Activated CD4-positive, alpha-beta memory T cell treated with anti-CD3 and anti-CD28 coated beads, Interleukin-2, amount 10 ng/mL, durations not matched to agents 7 days and 5 days (primary cell): ENCODE results near the gene GNAT3. TPM values are rescaled to one million over a fixed set of nuclear protein-coding genes. Genes with fewer than 3 reads are reported as not detected.

ENCODE experiments used
- CTCF ChIA-PET: fragments of 350-600 bp; sonication (Branson Sonifier 250); formaldehyde crosslinking; loops from one replicate; lab custom pipeline; 2021; ENCODE audit warnings: antibody characterized with exemption, inconsistent platforms; lab: Charles Lee
- POLR2A ChIA-PET: fragments of 350-600 bp; sonication (Branson Sonifier 250); formaldehyde crosslinking; loops from one replicate; lab custom pipeline; 2021; ENCODE audit warnings: antibody characterized with exemption; lab: Charles Lee
- DNase-seq: peaks from one replicate; pipeline ENCODE4 v3.0.0-alpha.2; 2020
- H3K27ac Mint-ChIP-seq: one replicate; pipeline ENCODE4 v1.8.0; 2021; ENCODE audit warnings: mild to moderate bottlenecking, mixed read lengths
- H3K27me3 Mint-ChIP-seq: one replicate; pipeline ENCODE4 v1.8.0; 2021; ENCODE audit warnings: mixed read lengths
- H3K36me3 Mint-ChIP-seq: one replicate; pipeline ENCODE4 v1.8.0; 2021; ENCODE audit warnings: low read depth, mixed read lengths
- H3K4me1 Mint-ChIP-seq: one replicate; pipeline ENCODE4 v1.8.0; 2021; ENCODE audit warnings: mixed read lengths
- H3K4me3 Mint-ChIP-seq: one replicate; pipeline ENCODE4 v1.8.0; 2021; ENCODE audit warnings: mild to moderate bottlenecking, mixed read lengths
- H3K9me3 Mint-ChIP-seq: one replicate; pipeline ENCODE4 v1.8.0; 2021; ENCODE audit warnings: mixed read lengths
- total RNA-seq, 2 experiments: library from RNA; stranded (reverse); gene quantifications; one replicate each; pipeline ENCODE4 v1.2.3, GENCODE V29; 2021

The GNAT3 gene
- total RNA-seq, 2 experiments from 2014 or later: not detected

DNA sequence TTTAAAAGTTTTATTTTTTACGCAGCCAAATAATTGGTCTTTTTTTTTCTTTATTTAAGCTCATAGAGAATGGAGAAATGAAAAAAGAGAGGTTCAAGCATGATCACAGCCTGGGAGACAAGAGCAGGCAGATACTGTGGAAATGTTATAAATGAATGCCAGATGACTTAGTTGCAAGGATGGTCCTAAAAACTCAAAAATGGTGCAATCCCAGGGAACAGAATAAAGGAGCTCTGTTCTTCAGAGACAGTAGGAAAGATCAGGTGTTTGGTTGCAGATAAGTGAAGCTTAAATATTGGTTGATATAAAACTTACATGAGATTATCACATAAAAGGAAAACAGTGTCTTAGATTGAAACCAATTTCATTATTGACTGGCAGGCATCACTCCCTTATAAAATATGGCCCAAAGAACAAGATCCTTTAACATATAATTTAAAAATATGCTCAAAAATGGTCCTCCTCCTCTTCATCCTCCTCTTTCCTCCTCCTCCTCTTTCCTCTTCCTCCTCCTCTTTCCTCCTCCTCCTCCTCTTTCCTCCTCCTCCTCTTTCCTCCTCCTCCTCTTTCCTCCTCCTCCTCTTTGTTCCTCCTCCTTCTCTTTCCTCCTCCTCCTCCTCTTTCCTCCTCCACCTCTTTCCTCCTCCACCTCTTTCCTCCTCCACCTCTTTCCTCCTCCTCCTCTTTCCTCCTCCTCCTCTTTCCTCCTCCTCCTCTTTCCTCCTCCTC is 18.6 kb downstream of the GNAT3 start:
- ChIA-PET POLR2A (no interaction called here), CTCF (no interaction called here)
- Mint-ChIP-seq H3K36me3 (no peaks in the 10 kb centered on the region), H3K4me1 (no peaks in the 10 kb centered on the region), H3K27me3 (no peaks in the 10 kb centered on the region), H3K9me3 (peaks cover 4% of the 10 kb centered on the region), H3K4me3 (no peak overlapping the region), H3K27ac (no peak overlapping the region)
- DNase-seq: no peak

DNA sequence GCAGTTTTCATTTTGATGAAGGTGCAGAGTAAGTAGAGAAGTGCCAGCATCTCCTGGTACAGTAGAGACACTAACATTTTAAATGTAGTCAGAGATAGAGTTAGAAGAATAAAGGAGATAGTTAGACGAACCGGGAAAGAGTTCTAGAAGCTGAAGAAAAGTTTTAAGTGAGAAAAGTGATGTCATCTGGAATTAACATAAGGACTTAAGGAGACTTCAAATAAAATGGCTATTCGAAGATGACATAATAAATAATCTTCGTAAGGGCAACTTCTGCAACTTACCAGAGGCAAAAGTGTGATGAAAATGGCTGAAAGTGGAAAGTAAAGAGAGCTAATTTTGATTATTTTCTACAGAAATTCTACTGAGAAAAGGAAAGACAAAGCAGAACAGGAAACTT is 20.4 kb downstream of the GNAT3 start:
- no peaks in the 10 kb centered on the region for H3K9me3 Mint-ChIP-seq
- H3K36me3 Mint-ChIP-seq: no peaks in the 10 kb centered on the region
- no peaks in the 10 kb centered on the region for H3K4me1 Mint-ChIP-seq
- no peak overlapping the region for H3K27ac Mint-ChIP-seq
- CTCF ChIA-PET: no interaction called here
- H3K4me3 Mint-ChIP-seq: no peak overlapping the region
- POLR2A ChIA-PET: no interaction called here
- no peak for DNase-seq
- H3K27me3 Mint-ChIP-seq: no peaks in the 10 kb centered on the region

DNA sequence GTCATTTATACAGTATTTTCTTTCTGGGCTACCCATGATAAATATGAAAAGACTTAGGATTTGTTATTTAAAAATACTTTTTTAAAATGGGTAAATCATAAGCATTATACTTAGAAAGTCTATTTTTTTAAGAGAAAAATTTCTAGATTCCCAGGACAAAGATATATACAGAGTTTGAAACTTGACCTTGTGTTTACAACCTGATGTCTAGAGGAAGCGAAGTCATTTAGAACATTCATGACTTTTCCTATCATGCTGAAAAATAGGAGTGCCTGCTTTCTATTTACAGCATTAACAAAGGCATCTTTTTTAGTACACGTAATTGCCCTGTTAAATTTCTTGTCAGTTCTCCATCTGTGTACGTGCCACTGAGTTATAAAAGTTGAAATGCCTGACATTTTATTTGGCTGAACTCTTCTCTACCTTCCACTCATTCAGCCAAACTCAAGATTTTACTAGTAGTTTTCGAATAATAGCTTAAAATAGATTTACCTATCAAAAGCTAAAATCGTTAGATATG is 23.0 kb downstream of the GNAT3 start:
- no peaks in the 10 kb centered on the region for H3K4me1 Mint-ChIP-seq
- DNase-seq: no peak
- POLR2A ChIA-PET: no interaction called here
- H3K4me3 Mint-ChIP-seq: no peak overlapping the region
- no peaks in the 10 kb centered on the region for H3K36me3 Mint-ChIP-seq
- CTCF ChIA-PET: no interaction called here
- no peak overlapping the region for H3K27ac Mint-ChIP-seq
- H3K9me3 Mint-ChIP-seq: no peaks in the 10 kb centered on the region
- H3K27me3 Mint-ChIP-seq: no peaks in the 10 kb centered on the region

DNA sequence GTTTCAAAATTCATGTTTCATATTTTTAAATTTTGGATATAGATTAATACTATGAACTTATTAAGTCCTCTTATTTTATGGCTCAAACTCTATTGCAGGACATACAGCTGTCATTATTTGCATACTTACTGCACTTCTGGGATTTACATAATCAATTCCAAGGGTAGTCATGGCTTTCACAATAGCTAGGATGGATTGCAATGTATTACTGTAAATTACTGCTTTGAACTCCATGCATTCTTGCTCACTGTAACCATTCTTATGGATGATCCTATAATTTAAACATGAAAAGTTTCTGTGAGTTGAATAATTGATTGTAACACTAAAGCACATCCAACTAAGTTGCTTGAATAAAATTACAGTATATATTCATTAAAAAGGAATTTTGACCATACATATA is 23.5 kb downstream of the GNAT3 start:
- Mint-ChIP-seq H3K9me3 (no peaks in the 10 kb centered on the region), H3K4me3 (no peak overlapping the region), H3K27ac (no peak overlapping the region), H3K4me1 (no peaks in the 10 kb centered on the region), H3K36me3 (no peaks in the 10 kb centered on the region), H3K27me3 (no peaks in the 10 kb centered on the region)
- DNase-seq: no peak
- CTCF ChIA-PET: no interaction called here
- POLR2A ChIA-PET: no interaction called here

DNA sequence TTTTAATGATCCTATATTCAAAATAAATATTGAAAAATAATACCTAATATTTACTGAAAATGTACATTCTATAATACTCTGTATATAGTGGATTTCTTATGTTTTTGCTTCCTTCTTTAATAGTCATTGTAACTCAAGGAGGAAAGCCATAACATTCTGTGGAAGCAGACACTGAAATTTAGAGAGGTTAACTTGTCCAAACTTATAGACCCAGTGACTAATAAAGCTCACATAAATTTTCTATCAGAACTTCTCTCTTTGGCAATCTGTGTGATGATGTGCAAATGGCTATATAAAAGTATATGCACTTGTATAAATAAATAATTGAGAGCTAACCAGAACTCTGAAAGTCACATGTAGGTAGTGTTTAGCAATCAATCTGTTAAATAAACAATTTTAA is 26.1 kb downstream of the GNAT3 start:
- ChIA-PET POLR2A (no interaction called here), CTCF (no interaction called here)
- no peaks in the 10 kb centered on the region for H3K4me1 Mint-ChIP-seq
- no peaks in the 10 kb centered on the region for H3K27me3 Mint-ChIP-seq
- H3K36me3 Mint-ChIP-seq: no peaks in the 10 kb centered on the region
- H3K27ac Mint-ChIP-seq: no peak overlapping the region
- H3K9me3 Mint-ChIP-seq: peaks cover 3% of the 10 kb centered on the region
- DNase-seq: no peak
- no peak overlapping the region for H3K4me3 Mint-ChIP-seq

DNA sequence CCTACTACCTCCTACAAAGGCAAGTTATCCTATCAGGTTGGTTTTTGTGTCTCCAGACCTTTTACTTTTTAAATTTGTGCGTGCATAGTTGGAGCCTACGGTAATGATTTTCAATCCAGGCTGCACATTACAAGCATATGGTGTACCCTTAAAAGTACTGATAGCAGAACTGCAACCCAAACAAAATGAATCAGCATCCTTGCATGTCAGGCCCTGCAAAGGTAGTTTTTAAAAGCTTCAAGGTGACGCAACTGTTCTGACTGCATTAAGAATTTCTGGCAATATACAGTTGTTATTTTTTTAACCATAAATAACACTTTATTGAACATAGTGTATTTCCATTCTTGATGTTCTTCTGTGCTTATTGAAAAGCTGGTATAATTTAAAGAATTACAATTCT is 28.9 kb downstream of the GNAT3 start:
- POLR2A ChIA-PET: no interaction called here
- Mint-ChIP-seq H3K4me1 (no peaks in the 10 kb centered on the region), H3K27me3 (no peaks in the 10 kb centered on the region), H3K27ac (no peak overlapping the region), H3K9me3 (peaks cover 3% of the 10 kb centered on the region), H3K36me3 (no peaks in the 10 kb centered on the region), H3K4me3 (no peak overlapping the region)
- DNase-seq: no peak
- CTCF ChIA-PET: no interaction called here

DNA sequence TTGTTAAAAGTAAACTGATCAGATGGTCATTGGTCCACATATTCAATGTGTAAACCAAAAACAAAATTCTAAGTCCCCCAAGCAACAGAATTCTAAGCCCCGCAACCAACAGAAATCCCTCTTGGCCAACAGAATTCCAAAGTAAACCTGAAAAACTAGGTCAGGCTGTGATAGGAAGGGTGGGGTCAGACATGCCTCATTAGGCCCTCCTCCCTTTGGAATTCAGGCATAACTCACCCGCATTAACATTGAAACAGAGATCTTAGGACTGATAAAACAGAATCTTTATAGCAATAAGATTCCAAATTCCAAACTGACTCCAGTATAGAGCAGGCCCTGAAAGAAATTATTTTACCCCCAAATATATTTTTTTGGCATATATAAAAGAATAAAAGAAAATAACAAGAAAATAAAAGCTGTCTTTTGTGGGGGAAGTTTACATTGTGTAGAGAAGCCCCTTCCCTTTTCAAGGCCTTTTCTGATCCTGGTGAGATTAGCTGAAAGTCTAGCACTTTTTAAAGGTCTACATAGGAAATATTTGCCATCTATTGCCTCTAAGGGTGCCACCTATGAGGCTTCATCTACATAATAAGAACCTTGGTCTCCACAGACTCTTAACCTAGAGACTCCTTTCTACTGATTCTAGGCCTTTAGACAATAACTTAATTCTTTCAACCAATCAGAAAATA is 30.5 kb downstream of the GNAT3 start:
- no peak for DNase-seq
- no peaks in the 10 kb centered on the region for H3K27me3 Mint-ChIP-seq
- ChIA-PET POLR2A (no interaction called here), CTCF (no interaction called here)
- no peak overlapping the region for H3K27ac Mint-ChIP-seq
- H3K36me3 Mint-ChIP-seq: no peaks in the 10 kb centered on the region
- H3K4me1 Mint-ChIP-seq: no peaks in the 10 kb centered on the region
- H3K9me3 Mint-ChIP-seq: peaks cover 5% of the 10 kb centered on the region
- H3K4me3 Mint-ChIP-seq: no peak overlapping the region

DNA sequence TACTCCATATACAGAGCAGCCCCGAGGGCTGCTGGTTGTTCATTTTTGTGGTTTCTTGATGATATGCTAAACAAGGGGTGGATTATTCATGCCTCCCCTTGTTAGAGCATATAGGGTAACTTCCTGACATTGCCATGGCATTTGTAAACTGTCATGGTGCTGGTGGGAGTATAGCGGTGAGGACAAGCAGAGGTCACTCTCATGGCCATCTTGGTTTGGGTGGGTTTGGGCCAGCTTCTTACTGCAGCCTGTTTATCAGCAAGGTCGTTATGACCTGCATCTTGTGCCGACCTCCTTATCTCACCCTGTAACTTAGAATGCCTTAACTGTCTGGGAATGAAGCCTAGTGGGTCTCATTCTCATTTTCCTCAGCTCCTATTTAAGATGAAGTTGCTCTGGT is 31.3 kb downstream of the GNAT3 start:
- ChIA-PET CTCF (no interaction called here), POLR2A (no interaction called here)
- DNase-seq: no peak
- H3K4me3 Mint-ChIP-seq: no peak overlapping the region
- no peaks in the 10 kb centered on the region for H3K36me3 Mint-ChIP-seq
- peaks cover 5% of the 10 kb centered on the region for H3K9me3 Mint-ChIP-seq
- H3K4me1 Mint-ChIP-seq: no peaks in the 10 kb centered on the region
- no peak overlapping the region for H3K27ac Mint-ChIP-seq
- H3K27me3 Mint-ChIP-seq: no peaks in the 10 kb centered on the region

DNA sequence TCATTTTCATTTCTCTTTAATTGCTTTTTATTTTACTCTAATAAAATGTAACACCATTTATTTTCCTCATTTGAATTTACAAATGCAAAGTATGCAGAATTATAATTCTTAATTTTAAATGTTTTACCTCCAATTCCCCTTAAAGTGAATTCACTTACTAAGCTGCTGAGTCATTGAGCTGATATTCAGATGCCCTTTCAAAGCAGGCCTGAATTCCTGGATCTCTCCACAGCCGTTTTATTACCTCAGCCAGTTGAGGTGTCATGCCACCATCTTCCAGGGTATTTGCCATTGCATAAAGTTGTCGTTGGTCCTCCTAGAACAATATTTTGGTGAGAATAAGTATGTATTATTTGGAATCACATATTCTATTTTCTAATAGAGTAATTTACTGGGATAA is 33.2 kb downstream of the GNAT3 start:
- H3K4me1 Mint-ChIP-seq: no peaks in the 10 kb centered on the region
- H3K36me3 Mint-ChIP-seq: no peaks in the 10 kb centered on the region
- DNase-seq: no peak
- ChIA-PET POLR2A (no interaction called here), CTCF (no interaction called here)
- no peak overlapping the region for H3K27ac Mint-ChIP-seq
- no peak overlapping the region for H3K4me3 Mint-ChIP-seq
- peaks cover 5% of the 10 kb centered on the region for H3K9me3 Mint-ChIP-seq
- no peaks in the 10 kb centered on the region for H3K27me3 Mint-ChIP-seq

DNA sequence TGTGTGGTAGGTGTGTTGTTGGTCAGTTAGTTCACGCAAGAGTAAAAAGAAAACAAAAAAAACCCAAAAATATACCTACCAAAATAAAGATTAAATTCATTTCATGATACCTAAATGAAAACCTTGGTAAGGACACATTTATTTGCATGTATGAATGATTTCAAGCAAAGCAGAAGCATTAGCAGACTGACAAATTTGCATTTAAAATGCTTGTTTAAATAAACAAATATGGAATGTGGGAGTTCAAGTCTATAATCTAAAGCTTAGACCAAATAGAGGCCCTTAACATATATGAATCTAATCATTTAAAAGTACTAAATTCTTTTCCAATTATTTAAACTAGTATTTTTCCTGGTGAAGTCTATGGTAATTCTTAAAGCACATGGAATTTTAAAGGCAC is 35.8 kb downstream of the GNAT3 start:
- peaks cover 2% of the 10 kb centered on the region for H3K9me3 Mint-ChIP-seq
- no peaks in the 10 kb centered on the region for H3K4me1 Mint-ChIP-seq
- POLR2A ChIA-PET: no interaction called here
- CTCF ChIA-PET: no interaction called here
- no peak for DNase-seq
- H3K4me3 Mint-ChIP-seq: no peak overlapping the region
- H3K27me3 Mint-ChIP-seq: no peaks in the 10 kb centered on the region
- no peaks in the 10 kb centered on the region for H3K36me3 Mint-ChIP-seq
- H3K27ac Mint-ChIP-seq: no peak overlapping the region

DNA sequence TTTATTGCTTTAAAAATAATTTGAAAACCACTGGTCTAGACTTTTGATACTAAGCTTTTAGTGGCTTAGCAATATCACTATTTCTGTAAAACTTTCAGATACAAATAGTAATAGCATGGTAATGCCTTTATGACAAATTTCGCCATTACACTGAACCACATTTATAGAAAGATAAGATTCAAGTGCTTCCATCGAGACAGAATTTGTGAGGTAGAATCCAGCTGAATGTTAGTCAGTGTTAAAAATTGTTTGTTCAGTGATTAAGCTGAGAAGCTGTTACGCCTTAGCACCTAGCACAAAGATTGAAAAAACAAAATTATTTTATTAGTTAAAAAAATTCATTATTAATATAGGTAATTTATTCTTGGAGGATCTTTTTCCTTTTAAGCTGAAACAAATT is 36.5 kb downstream of the GNAT3 start:
- no peak overlapping the region for H3K27ac Mint-ChIP-seq
- no peaks in the 10 kb centered on the region for H3K27me3 Mint-ChIP-seq
- H3K9me3 Mint-ChIP-seq: peaks cover 2% of the 10 kb centered on the region
- no peaks in the 10 kb centered on the region for H3K36me3 Mint-ChIP-seq
- ChIA-PET POLR2A (no interaction called here), CTCF (no interaction called here)
- no peak overlapping the region for H3K4me3 Mint-ChIP-seq
- no peaks in the 10 kb centered on the region for H3K4me1 Mint-ChIP-seq
- DNase-seq: no peak

DNA sequence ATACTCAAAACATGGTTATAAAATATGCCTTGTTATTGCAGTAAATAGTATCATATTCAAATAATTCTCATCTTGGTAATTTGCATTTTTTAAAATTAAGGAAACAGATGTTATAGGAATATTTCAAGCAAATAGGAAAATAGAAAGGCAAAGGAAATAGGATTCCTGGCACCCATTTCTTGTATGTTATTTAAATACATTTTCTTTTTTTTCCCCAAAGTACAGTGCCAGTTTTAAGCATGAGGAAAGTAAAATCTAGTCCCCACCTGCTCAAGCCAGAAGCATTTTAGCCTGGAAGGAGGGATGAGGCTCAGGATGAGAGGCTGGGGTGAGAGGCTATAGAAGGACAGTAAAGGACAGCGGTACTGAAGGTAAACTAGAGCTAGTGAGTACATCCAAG is 38.1 kb downstream of the GNAT3 start:
- DNase-seq: no peak
- no peaks in the 10 kb centered on the region for H3K4me1 Mint-ChIP-seq
- no peak overlapping the region for H3K4me3 Mint-ChIP-seq
- H3K36me3 Mint-ChIP-seq: no peaks in the 10 kb centered on the region
- POLR2A ChIA-PET: no interaction called here
- H3K27ac Mint-ChIP-seq: no peak overlapping the region
- CTCF ChIA-PET: no interaction called here
- peaks cover 2% of the 10 kb centered on the region for H3K9me3 Mint-ChIP-seq
- H3K27me3 Mint-ChIP-seq: no peaks in the 10 kb centered on the region

DNA sequence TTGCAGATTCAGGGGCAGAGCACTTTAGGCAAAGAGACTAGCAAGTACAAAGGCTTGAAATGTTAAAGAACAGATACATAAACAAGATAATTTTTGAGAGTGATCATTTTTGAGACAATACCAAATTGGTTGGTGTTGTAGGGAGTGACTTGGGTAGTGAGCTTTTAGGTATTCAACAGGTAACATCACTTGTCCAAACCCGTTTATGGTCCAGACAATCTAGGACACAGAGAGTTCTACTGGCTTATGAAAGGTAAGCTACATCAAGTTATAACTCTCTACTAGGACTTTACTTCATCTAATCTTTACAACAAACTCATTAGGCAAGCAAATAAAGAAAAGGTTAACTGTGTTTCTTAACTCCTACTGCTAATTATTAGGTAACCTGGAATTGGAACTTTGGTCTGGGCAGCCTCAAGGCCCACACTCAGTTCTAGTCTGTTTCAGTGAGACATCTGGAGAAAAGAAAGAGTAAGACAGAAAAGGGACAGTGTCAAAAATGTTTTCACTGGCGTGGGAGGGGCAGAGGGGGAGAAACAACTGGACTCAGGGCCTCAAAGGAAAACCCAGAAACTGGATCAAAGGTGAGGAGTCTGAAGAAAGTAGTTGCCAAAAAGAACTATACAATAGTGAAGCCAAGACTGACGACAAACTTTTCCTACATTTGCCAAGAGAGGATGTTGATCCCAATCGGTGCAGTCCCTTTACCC is 39.2 kb downstream of the GNAT3 start:
- Mint-ChIP-seq H3K4me1 (no peaks in the 10 kb centered on the region), H3K4me3 (no peak overlapping the region), H3K27ac (no peak overlapping the region), H3K9me3 (peaks cover 2% of the 10 kb centered on the region), H3K36me3 (no peaks in the 10 kb centered on the region), H3K27me3 (no peaks in the 10 kb centered on the region)
- DNase-seq: no peak
- ChIA-PET CTCF (no interaction called here), POLR2A (no interaction called here)
